Fibroblast of pulmonary artery (primary cell): Measurements from ENCODE around the gene VWA3A.

ENCODE experiments used
- DNase-seq: peaks from one replicate; pipeline ENCODE4 v3.0.0-alpha.2; 2010; ENCODE audit warnings: low read depth
- H3K4me3 ChIP-seq: replicated peaks from 2 replicates; pipeline ENCODE4 v1.5.1; 2011; ENCODE audit warnings: low read depth, mild to moderate bottlenecking, control low read depth, low read length, moderate library complexity
- TF ChIP-seq, protein P1 (sequence below): IDR thresholded peaks from 2 replicates; pipeline ENCODE4 v1.5.1; 2011; ENCODE audit warnings: mild to moderate bottlenecking, control low read depth, low read length, inconsistent platforms; ENCODE audit errors: missing control alignments

Gene VWA3A

DNA sequence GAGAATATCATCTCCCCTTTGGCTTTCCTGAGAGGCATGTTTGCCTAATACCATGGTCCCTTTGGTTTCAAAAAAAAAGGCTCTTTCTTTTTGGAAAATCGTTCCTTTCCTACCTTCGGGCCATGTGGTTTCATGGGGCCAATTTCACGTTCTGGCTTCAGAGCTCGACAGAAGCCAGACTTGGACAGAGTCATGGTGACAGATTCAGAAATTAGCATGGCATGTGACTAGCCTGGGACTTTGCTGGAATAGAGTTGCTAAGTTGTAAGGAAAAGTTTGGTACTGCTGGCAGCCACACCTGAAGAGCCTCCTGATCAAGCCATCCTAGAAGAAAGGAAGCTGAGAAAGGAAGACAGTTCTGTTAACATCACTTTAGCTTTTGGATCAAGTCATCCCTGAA is 2.4 kb upstream of the VWA3A start:
- TF ChIP-seq, protein P1, sequence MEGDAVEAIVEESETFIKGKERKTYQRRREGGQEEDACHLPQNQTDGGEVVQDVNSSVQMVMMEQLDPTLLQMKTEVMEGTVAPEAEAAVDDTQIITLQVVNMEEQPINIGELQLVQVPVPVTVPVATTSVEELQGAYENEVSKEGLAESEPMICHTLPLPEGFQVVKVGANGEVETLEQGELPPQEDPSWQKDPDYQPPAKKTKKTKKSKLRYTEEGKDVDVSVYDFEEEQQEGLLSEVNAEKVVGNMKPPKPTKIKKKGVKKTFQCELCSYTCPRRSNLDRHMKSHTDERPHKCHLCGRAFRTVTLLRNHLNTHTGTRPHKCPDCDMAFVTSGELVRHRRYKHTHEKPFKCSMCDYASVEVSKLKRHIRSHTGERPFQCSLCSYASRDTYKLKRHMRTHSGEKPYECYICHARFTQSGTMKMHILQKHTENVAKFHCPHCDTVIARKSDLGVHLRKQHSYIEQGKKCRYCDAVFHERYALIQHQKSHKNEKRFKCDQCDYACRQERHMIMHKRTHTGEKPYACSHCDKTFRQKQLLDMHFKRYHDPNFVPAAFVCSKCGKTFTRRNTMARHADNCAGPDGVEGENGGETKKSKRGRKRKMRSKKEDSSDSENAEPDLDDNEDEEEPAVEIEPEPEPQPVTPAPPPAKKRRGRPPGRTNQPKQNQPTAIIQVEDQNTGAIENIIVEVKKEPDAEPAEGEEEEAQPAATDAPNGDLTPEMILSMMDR, result no peak
- no peak overlapping the region for H3K4me3 ChIP-seq
- DNase-seq, result no peak

DNA sequence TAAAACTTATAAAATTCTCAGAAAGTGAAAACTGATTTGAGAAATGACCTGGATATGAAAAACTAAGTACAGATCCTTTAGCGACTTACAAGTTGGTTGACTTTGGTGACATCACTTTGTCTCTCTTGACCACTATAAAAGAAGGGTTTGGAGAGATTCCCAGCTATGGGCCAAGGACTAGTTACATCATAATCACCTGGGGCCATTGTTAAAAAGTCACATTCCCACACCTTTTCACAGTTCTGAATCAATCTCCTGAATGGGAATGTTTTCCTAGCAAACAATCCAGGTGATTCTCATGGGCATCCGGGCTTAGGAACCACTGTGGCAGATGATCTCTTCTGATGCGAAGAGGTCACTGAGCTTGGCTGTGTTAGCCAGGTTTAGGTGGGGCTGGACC is 620 bp upstream of the VWA3A start:
- TF ChIP-seq, protein P1, result no peak
- DNase-seq, result no peak
- no peak overlapping the region for H3K4me3 ChIP-seq

DNA sequence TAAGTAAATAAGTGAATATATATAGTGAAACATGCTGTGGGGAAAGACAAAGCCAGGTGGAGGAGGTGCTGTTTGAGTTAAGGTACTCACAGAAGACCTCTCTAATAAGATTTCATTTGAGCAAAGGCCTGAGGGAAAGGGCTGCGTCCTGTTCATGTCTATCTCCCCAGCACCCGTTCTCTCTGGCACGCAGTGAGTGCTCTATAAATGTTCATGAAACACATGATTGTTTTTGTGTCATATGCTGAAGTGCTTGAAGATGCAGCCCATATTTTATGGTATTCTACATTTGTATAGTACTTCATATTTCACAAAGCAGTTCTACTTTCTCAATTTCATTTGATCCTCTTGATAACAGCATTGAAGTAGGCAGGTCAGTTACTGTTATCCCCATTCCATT is 990 bp downstream of the VWA3A start:
- H3K4me3 ChIP-seq, result no peak overlapping the region
- TF ChIP-seq, protein P1, result no peak
- no peak for DNase-seq

GRCh38 chr16:22093996-22094395 is 1.7 kb downstream of the VWA3A start:
- H3K4me3 ChIP-seq, result no peak overlapping the region
- TF ChIP-seq, protein P1, result no peak
- no peak for DNase-seq

DNA sequence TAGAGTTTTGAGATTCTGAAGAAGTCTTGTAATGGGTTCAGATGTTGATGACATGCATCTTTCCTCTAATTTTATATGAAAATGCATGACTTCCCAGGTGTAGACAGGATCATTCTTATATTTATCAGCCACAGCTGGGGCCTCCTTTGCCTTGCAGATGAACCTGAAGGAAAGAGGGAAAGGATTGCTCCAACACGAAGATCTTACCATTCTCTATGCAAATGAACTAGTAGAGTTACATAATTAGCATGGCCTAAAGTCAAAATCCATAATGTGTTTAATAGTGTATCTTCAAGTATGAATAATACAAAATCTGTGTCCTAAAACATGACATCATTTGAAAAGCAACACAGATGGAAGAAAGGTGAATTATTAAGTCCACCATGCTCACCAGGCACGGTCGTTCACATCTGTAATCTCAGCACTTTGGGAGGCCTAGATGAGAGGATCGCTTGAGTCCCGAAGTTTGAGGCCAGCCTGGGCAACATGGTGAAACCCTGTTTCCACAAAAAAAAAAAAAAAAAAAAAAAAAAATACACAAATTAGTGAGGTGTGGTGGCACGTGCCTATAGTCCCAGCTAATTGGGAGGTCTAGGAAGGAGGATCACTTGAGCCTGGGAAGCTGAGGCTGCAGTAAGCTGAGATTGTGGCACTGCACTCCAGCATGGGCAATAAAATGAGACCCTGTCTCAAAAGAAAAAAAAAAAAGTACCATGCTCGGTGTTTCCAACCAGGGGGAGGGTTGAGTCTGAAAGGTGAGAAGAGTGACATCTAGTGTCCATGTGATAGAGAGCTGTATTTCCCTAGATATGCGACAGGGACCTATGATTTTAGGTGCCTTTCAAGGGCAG is 6.3 kb downstream of the VWA3A start:
- TF ChIP-seq, protein P1, result peak; percentile 68
- no peak overlapping the region for H3K4me3 ChIP-seq
- DNase-seq, result peak; percentile 64

DNA sequence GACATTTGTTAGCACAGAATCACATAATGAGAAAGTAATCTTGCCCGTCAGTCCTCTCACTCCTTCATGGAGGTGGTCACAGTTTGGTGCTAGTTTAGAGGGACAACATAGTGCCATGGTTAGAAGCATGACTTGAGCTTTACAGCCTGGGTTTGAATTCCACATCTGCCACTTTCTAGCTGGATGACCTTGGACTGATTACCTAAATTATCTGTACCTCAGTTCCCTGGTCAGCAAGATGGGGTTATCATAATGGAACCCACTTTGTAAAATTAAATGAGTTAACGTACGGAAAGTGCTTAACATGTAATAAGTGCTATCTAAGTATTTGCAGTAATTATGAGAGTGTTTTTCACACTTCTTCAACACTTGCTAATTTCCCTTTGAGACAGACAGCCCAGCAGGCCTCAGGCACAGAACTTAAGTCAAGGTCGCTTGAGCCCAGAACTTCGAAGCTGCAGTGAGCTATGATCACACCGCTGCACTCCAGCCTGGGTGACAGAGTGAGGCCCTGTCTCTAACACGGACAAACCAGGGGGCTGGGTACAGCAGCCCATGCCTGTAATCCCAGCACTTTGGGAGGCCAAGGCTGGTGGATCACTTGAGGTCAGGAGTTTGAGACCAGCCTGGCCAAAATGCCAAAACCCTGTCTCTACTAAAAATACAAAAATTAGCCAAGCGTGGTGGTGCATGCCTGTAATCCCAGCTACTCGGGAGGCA is 7.1 kb downstream of the VWA3A start:
- TF ChIP-seq, protein P1, result no peak
- DNase-seq, result no peak
- H3K4me3 ChIP-seq, result no peak overlapping the region
